ENCODE results near the gene DDX1. TPM values are rescaled to one million over a fixed set of nuclear protein-coding genes. Genes with fewer than 3 reads are reported as not detected.
A peak's percentile ranks its signal among the peaks of the same experiment; 100 is the strongest.

DDX1 gene
- total and polyA plus RNA-seq, 8 donors = 74.2 to 153 (median 126) TPM

- no peaks in the 10 kb centered on the region for H3K27me3 ChIP-seq
- H3K4me3 ChIP-seq = no peak overlapping the region
- H3K36me3 ChIP-seq = no peaks in the 10 kb centered on the region
- no peaks in the 10 kb centered on the region for H3K4me1 ChIP-seq
- intact Hi-C loops (cut with DNase I) = no loop called here
- no peaks in the 10 kb centered on the region for H3K9me3 ChIP-seq
- no peak overlapping the region for H3K27ac ChIP-seq
- ATAC-seq (no peak), DNase-seq (no peak)
- TF ChIP-seq CTCF (IDR thresholded peaks at IDR 0.05) = no peak
Measured at GRCh38 chr2:15670469-15670868, 78.8 kb downstream of the DDX1 start.

- Histone ChIP-seq H3K4me1 (no peaks in the 10 kb centered on the region), H3K27ac (no peak overlapping the region), H3K36me3 (no peaks in the 10 kb centered on the region), H3K9me3 (no peaks in the 10 kb centered on the region), H3K27me3 (no peaks in the 10 kb centered on the region), H3K4me3 (no peak overlapping the region)
- DNase-seq = no peak
- no peak for ATAC-seq
- intact Hi-C loops (cut with DNase I) = no loop called here
- no peak for TF ChIP-seq CTCF (IDR thresholded peaks at IDR 0.05)
Measured at GRCh38 chr2:15670981-15671380, 79.3 kb downstream of the DDX1 start.

- Histone ChIP-seq H3K27me3 (no peaks in the 10 kb centered on the region), H3K9me3 (no peaks in the 10 kb centered on the region), H3K27ac (no peak overlapping the region), H3K4me1 (no peaks in the 10 kb centered on the region), H3K36me3 (no peaks in the 10 kb centered on the region), H3K4me3 (no peak overlapping the region)
- intact Hi-C loops (cut with DNase I) = no loop called here
- ATAC-seq (no peak), DNase-seq (no peak)
- no peak for TF ChIP-seq CTCF (IDR thresholded peaks at IDR 0.05)
Measured at GRCh38 chr2:15671409-15671808, 79.7 kb downstream of the DDX1 start.

GRCh38 chr2:15671842-15672815 lies 80.5 kb downstream of the DDX1 start:
- Histone ChIP-seq H3K4me1 (no peaks in the 10 kb centered on the region), H3K36me3 (no peaks in the 10 kb centered on the region), H3K27ac (no peak overlapping the region), H3K4me3 (no peak overlapping the region), H3K27me3 (no peaks in the 10 kb centered on the region), H3K9me3 (no peaks in the 10 kb centered on the region)
- DNase-seq (no peak), ATAC-seq (no peak)
- no peak for TF ChIP-seq CTCF (IDR thresholded peaks at IDR 0.05)
- intact Hi-C loops (cut with DNase I) = no loop called here

- intact Hi-C loops (cut with DNase I) = no loop called here
- no peak for TF ChIP-seq CTCF (IDR thresholded peaks at IDR 0.05)
- DNase-seq (no peak), ATAC-seq (no peak)
- Histone ChIP-seq H3K27me3 (no peaks in the 10 kb centered on the region), H3K9me3 (no peaks in the 10 kb centered on the region), H3K4me1 (no peaks in the 10 kb centered on the region), H3K27ac (peak overlapping the region; percentile 63 to 75), H3K36me3 (no peaks in the 10 kb centered on the region), H3K4me3 (no peak overlapping the region)
Measured at GRCh38 chr2:15672961-15673918, 81.6 kb downstream of the DDX1 start.

Measured in left lung (tissue), 10 donors.